Measurements from ENCODE around the gene SIM2. TPM values are rescaled to one million over a fixed set of nuclear protein-coding genes. Genes with fewer than 3 reads are reported as not detected.

Gene SIM2
- total RNA-seq, 1 donor from 2014 or later, result not detected

GRCh38 chr21:36686955-36687354, 12.0 kb upstream of the SIM2 start:
- no peak for DNase-seq

DNA sequence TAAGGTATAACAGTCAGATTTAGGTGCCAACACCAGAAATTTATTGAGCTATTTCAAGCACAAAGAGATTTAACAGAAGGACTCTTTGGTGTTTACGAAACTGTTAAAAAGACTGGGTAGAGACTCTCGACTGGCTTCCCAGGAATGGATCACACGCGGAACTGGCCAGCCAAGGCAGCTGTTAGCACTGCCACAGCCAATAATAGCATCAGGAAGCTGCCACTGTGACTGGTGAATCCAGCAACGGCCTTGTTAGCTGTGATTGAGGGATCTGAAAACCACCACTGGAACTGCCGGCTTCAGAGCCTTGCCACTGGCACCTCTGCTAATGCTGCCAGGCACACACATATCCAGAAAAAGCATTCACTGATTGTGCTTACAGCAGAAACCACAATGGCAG, 10.6 kb upstream of the SIM2 start:
- no peak for DNase-seq

DNA sequence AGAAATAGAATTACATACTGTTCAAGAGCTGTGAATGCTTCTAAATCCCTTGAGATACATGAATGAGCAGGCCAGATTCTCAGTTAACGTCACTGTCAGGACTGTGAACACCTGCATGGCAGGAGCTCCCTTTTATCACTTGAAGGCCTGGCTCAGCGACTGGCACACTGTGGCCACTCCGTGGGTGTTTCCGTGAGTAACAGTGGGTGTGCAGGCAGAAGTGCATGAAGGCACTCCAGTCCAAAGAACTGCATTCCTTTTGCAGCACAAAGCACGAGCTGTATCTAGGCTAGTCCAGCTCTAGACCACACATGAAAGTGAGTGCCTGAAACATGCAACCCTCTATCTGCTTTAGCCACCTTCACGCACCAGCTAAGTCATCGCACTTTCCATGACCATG, 9.6 kb upstream of the SIM2 start:
- no peak for DNase-seq

DNA sequence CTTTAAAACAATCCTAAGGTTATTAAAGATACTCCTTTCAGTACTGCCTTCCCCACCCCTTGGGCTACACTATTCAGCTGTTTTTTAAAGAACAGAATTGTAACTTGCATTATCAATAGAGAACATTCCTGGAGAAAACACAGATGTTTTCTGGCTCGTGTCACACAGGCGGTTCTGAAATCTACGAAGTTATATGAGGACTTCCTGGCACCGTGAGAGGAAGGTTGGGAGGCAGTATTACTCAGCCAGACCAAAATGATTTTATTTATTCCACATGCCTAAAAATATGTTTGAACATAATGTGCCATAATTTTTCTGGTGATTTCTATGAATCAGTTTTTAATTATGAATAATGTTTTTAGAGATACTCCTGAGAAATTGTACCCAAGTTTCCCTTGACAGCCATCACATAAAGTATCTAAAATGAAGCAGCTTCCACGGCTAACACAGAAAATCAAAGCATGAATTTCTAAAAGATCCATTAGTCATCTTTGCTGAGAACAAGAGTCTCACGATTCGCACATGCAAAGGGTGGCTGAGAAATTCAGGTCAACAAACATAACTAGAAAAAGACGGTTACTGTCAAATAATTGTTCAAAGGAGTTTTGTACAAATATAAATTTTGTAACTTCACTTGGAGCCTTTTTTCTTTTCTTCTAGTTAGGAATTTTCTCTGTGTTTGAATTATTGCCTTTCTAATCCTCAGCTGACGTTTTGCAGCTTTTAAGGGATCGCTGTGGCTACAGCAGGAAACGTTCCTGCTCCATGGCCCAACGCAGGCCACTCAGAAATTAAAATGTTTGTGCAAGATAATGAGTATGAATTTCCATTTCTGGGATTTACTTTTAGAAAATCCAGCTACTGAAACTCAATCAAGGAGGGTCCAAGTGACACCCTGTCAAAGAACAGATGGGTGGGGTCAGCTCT, 8.0 kb upstream of the SIM2 start:
- DNase-seq, result no peak

DNA sequence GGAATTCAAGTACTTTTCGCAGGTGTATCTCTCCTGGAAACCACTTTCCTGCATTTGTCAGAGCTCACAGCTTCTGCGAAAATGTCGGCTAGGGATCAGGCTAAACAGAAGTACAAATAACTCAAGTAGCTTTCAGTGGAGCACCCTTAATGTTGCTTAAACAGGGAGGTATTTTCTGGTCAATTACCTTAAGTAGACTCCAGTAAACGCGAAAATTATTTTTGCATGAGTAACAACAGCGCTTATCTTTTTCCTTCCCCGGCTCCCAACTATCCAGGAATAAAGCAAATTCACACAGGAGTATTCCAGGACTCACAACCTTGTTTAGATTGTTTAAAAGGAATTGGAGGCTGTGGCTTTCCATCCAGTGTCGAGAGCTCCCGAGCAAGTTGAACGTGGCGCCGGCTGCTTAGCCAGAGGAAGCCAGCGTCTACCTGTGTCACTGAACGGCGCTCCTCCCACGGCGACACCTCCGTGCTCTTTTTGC, 7.3 kb upstream of the SIM2 start:
- no peak for DNase-seq

DNA sequence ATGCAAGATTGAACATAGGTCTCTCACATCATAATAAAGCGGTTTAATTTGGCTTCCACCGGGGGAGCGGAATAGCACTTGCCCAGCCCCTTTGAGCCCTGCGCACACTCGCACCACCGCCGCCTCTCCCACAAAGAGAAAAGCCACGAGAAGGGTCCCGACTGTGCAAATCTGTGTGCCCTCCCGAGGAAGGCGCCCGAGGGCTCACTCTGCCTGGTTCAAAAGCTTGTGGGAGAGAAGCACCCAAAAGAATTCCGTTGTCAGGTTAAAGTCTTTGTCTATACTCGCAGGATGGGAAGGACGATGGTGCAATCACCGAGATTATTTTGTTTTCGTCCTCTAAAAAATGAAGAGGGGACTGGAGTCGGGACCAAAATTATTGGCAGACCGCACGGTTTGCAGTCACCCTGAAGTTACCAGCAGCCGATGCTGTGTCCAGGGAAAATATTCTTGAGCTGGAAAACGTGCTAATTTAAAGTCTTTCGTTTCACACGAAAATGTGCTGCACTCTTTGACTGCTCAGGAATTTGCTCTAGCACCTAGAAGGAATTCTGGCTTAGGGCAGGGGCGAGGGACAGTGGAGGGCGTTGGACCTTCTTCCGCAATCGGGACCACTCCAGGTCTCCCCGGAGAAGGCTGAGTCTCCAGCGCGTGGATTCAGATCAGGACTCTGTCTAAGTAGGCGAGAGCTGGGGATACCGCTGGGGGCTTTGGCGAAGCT, 6.6 kb upstream of the SIM2 start:
- no peak for DNase-seq

- no peak for DNase-seq
Observed at GRCh38 chr21:36692835-36693488, 6.0 kb upstream of the SIM2 start.

DNA sequence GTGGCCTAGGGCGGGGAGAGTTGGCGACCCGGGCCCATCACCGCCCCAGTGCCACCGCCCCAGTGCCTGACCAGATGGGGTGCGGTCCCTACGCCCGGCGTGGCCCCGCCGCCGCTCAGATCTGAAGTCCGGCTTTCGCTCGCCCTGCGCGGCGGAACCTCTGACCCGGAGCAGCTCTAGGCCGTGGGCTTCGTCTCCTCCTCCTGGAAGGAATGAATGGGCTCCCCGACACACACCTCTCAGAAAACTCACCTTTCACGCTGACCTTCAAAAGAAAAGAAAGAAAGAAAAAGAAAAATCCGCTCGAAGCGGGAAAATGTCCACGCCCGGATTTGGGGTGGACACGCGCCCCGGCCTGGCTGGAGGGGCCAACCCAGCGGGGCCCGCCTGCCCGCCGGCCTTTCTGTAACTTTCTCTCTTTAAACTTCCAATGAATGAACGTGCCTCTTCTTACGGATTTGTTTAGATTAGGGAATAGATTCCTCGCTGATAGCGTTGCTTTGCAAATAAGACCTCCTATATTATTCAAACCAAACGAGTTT, 5.4 kb upstream of the SIM2 start:
- DNase-seq, result no peak

- no peak for DNase-seq
Observed at GRCh38 chr21:36694031-36694515, 4.8 kb upstream of the SIM2 start.

- DNase-seq, result no peak
Observed at GRCh38 chr21:36694593-36695282, 4.2 kb upstream of the SIM2 start.

GRCh38 chr21:36695283-36695634, 3.7 kb upstream of the SIM2 start:
- DNase-seq, result no peak

DNA sequence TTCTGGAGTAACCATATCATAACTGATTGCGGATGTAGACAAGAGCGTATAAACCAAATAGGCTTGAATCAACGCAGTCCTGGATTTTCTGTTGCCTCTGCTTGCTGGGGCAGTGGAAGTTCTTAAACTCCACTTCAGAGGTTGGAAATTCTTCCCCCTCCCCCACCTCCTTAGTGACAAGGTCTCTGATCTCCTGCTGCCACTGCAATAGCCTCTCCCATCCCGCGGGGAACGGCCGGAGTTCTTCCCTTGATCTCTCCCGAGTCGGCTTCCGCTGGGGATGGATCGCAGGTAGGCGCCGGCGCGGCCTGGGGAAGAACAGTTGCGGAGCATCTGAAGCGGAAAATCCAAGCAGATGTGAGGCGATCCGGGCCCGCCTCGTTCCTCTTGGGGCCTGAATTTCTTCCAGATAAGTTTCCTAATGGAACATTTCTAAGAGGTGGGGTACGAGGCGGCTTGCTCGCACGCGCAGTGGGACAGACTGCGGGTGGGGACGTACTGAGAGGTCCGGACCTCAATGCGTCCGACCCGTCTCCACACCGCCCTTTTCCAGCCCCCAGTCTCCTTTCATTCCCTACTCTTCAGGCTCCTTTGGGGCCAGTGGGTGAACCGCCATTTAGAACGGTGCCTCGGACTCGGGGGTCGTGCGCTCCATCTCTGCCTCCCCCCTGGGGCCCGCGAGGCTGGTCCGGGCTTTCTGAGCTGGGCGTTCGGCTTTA, 3.1 kb upstream of the SIM2 start:
- no peak for DNase-seq

DNA sequence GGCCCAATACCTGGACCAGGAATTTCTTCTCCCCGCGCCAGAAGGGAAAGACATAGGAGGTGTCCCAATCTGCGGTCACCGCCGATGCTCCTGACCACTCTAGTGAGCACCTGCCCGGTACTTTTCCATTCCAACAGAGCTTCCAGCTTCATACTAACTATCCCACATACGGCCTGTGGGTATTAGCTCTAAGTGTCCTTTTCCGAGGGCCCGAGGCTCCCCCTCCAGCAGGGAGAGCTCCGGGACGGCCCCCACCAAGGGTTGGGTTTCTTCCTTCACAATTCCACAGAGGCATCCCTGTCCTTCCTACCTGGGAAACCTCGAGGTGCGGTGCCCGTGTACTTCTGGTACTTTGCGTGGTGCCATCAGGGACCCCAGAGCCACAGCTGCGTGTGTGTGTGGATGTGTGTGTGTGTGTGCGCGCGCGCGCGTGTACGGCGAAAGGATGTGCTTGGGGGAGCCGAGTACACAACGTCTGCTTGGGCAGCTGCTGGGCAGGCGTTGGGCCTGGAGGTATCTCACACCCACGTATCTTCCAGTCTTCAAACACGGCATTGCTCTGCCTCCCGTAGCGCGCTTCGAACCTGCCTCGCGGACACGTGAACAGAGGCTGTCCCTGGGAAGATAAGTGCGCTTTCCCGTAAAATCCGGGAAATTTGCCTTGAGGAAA, 2.4 kb upstream of the SIM2 start:
- no peak for DNase-seq

GRCh38 chr21:36697060-36697850, 1.7 kb upstream of the SIM2 start:
- no peak for DNase-seq

DNA sequence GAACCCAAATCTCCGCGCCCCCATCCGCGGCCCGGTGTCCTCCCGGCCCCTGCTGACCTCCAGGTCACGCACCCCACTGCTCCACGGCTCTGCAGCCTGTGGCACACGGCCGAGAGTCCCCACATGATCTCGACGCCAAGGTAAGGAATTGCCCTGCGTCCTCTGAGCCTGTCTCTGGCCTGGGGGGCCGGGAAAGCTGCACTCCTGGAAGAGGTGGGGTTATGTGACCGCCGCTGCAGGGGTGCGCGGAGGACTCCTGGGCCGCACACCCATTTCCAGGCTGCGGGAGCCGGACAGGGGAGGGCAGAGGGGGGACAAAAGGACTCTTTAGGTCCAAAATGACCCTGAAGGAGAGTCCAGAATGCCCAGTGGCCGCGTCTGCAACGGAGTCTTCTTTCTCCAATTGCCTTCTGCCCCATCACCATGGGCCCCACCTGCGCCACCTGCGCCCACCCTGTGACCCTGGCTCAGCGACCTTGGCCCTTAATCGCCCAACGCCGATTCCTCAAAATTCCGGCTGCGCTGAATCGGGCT, 997 bp upstream of the SIM2 start:
- DNase-seq, result no peak

DNA sequence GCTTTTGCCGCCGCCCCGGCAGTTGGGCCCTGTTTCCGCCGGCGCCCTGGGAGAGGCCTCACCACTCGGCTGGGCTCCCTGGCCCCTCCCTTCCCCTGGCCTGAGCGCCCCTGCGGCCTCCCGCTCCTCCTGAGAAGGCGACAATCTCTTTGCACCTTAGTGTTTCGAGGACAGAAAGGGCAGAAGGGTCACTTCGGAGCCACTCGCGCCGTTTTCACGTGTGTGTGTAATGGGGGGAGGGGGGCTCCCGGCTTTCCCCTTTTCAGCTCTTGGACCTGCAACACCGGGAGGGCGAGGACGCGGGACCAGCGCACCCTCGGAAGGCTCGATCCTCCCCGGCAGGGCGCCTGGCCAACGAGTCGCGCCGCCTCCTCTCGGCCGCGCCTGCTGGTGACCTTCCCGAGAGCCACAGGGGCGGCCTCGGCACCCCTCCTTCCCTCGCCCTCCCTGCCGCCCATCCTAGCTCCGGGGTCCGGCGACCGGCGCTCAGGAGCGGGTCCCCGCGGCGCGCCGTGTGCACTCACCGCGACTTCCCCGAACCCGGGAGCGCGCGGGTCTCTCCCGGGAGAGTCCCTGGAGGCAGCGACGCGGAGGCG, 432 bp upstream of the SIM2 start:
- no peak for DNase-seq

DNA sequence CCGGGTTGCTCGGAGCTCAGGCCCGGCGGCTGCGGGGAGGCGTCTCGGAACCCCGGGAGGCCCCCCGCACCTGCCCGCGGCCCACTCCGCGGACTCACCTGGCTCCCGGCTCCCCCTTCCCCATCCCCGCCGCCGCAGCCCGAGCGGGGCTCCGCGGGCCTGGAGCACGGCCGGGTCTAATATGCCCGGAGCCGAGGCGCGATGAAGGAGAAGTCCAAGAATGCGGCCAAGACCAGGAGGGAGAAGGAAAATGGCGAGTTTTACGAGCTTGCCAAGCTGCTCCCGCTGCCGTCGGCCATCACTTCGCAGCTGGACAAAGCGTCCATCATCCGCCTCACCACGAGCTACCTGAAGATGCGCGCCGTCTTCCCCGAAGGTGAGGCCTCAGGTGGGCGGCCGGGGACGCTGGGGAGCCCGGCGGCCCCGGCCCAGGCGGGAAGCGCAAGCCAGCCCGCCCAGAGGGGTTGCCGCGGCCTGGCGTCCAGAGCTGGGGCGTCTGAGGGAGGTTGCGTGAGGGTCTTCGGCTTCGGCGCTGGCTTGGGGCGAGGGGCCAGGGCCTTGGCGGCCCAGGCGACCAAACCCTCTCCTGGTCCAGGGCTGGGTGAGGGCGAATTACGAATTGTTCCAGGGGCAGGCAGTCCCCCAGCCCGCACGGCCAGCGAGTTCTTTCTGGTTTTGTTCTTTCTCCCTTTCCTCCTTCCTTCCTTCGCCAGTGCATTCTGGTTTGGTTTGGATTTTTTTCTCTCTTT, 805 bp downstream of the SIM2 start:
- no peak for DNase-seq

- DNase-seq, result no peak
Observed at GRCh38 chr21:36700295-36700970, 1.5 kb downstream of the SIM2 start.

Data from occipital lobe (tissue), 2 donors.